Activated T-helper 1 cell treated with anti-CD3 and anti-CD28 coated beads, Interleukin-2, amount 50 U/mL, for 16 hours (primary cell): ENCODE results near the gene NEGR1.

ENCODE experiments used
- DNase-seq, 2 donors: peaks; one replicate each; pipeline ENCODE4 v3.0.0-alpha.2; 2020; ENCODE audit warnings: low read depth in 1 of 2, low spot score in 1 of 2

NEGR1 gene

DNA sequence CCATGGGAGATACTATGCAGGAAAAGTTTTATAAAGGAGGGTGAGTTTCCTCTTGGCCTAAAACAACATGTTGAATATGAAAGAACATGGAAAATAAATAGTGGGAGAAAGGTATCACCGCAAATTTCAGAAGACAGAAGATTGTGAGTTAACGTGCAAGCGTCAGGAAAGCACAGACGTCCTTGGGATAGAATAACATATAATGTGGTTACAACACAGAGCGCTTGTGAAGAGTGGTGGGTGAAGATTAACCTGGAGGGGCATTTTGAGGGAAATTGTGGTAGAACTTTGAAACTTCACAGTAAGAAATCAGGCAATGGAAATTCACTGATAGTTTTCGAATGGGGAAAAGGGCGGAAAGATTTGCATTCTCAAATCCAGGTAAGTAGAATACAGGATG is 47.3 kb downstream of the NEGR1 start:
- no peak for DNase-seq

GRCh38 chr1:72230746-72231145 is 51.6 kb downstream of the NEGR1 start:
- DNase-seq: no peak

- DNase-seq: no peak
Measured at GRCh38 chr1:72229893-72230292, 52.4 kb downstream of the NEGR1 start.

DNA sequence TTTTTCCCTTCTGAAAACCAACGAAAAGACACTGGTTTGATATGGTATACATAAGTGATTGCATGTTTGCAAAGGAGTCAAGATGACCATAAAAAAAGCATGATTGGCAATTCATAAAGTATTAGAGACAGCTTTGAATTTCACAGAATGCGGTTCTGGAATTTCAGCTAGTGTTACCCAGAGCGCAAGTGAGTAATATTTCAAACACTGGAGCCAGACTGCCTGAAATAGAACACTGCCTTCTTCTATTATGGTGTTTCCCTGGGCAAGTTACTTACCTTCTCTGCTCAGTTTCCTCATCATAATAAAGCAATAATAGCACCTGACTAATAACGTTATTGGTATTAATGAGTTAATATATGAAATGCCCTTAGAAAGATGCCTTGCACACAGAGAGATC is 54.7 kb downstream of the NEGR1 start:
- DNase-seq: no peak

GRCh38 chr1:72224506-72224905 is 57.8 kb downstream of the NEGR1 start:
- no peak for DNase-seq

- DNase-seq: no peak
Measured at GRCh38 chr1:72221811-72222210, 60.5 kb downstream of the NEGR1 start.

GRCh38 chr1:72218141-72218739 is 64.1 kb downstream of the NEGR1 start:
- DNase-seq: no peak

GRCh38 chr1:72207059-72207458 is 75.3 kb downstream of the NEGR1 start:
- no peak for DNase-seq

DNA sequence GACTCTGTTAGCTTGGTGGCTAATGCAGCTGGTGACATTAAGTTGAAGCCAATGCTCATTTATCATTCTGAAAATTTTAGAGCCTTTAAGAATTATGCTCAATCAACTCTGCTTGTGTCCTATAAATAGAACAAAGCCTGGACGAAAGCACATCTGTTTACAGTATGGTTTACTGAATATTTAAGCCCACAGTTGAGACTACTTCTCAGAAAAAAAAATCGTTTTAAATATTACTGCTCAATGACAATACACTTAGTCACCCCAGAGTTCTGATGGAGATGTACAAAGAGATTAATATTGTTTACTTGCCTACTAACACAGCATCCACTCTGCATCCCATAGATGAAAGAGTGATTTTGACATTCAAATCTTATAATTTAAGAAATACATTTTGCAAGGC is 79.6 kb downstream of the NEGR1 start:
- DNase-seq: no peak

DNA sequence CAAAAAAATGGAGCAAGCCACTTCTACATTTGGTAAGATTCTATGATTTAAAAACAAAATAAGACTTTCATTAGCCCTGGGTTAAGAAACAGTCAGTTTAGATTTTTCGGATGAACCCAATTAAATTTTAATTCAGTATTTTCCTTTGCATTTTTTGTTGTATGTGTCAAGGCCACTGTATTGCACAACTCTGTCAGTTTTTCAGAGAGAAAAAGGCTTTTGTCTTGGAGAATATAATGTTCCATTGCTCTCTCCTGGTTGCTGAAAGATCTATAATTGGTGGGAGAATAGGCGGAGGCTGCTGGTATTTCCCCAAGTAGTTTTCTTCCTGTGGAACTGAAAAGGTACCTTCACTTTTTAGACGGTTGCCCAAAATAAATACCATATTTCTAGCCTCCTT is 84.6 kb downstream of the NEGR1 start:
- no peak for DNase-seq

GRCh38 chr1:72186733-72187307 is 95.5 kb downstream of the NEGR1 start:
- no peak for DNase-seq

- no peak for DNase-seq
Measured at GRCh38 chr1:72184099-72184701, 98.1 kb downstream of the NEGR1 start.

DNA sequence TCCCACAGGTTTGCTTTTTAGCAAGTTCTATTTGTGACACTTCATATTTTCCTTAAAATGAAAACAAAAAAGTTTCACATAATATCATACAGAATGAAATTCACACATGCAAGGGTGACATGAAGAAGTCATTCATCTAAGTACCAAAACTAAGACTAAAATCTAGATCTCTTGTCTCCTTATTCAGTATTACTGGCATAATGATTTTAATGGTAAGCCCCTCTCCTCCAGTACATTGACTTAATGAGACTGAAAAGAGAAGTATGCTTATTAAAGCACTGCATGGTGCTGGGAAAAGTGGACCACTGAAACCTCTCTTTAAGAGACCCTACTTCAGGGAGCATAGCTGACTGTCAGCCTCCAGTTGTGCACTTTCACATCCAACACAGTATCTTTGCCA is 99.5 kb downstream of the NEGR1 start:
- no peak for DNase-seq

DNA sequence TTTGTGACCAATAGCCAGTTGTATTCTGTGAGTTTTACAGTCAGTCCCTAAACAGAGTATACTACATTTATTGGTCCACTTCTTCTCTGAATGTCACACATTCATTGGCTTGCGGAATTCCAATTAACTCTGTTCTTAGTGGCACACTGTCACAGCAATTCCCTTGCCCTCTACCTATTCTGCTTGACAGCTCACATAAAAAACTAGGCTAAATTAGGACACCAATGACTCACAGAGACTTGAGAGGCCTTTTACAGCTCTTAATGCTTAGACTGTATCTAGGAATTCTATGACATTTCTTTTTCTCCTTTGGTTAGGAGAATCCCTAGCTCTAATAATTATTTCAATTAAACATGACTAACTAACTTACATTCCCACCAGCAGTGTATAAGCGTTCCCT is 104.1 kb downstream of the NEGR1 start:
- DNase-seq: no peak

GRCh38 chr1:72177711-72178110 is 104.6 kb downstream of the NEGR1 start:
- no peak for DNase-seq

- DNase-seq: no peak
Measured at GRCh38 chr1:72170246-72170645, 112.1 kb downstream of the NEGR1 start.

- no peak for DNase-seq
Measured at GRCh38 chr1:72166426-72166825, 115.9 kb downstream of the NEGR1 start.

- DNase-seq: no peak
Measured at GRCh38 chr1:72150508-72150907, 131.8 kb downstream of the NEGR1 start.

DNA sequence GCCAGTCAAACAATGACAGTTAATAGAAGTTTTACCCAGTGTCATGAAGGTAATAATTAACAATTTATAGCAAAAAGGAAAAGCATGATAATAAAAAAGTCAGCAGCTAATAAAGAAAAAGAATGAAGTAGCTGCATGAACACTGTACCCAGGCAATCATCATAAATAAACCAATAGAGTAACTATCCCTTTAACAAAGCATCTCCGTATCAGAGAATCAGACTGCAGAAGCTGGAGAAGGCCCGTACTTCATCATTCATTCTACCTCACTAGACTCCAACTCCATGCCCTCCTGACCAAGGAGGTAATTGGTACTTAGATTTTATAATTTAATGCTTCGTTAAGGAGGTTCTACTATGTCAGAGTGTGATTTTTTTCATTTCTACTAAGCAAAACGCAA is 140.5 kb downstream of the NEGR1 start:
- no peak for DNase-seq

DNA sequence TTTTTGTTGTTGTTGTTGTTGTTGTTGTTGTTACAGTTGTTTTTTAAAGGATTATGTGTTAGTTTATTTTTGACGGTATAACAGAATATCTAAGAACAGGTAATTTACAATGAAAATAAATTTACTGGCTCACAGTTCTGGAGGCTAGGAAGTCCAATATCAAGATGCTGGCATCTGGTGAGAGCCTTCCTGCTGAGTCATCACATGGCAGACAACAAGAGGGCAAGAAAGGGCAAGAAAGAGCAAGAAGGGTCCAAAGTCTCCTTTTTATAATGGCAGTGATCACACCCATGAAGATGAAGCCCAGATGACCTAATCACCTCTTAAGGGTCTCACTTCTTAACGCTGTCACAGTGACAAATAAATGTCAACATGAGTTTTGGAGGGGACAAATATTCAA is 142.1 kb downstream of the NEGR1 start:
- no peak for DNase-seq

DNA sequence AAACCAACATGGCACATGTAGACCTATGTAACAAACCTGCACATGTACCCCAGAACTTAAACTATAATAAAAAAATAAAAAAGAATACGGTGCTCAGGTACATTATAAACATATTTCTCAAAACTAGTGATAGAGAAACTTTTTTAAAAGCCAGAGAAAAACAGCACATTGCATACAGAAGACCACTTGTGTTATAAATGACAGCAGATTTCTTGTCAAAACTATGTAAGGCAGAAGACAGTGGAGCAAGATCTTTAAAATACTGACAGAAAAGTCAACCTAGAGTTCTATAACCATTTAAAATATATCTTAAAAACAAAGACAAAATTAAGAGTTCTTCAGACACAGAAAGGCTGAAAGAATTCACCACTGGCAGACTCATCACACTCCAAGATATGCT is 144.7 kb downstream of the NEGR1 start:
- no peak for DNase-seq

GRCh38 chr1:72129869-72130268 is 152.5 kb downstream of the NEGR1 start:
- DNase-seq: no peak
